Esophagus muscularis mucosa (tissue), 4 donors: ENCODE data around the gene ATE1. TPM values are rescaled to one million over a fixed set of nuclear protein-coding genes. Genes with fewer than 3 reads are reported as not detected.

Source experiments
- DNase-seq: peaks from one replicate; pipeline ENCODE4 v3.0.0-alpha.2; 2017; ENCODE audit errors: extremely low spot score
- H3K27ac ChIP-seq, 4 donors: fragments of 200-600 bp; sonication (generic); replicated peaks in 1 of 4; 1 replicate in 3 of 4; 2 replicates in 1 of 4; pipeline ENCODE4 v1.5.1; 2016 to 2019; ENCODE audit warnings: mild to moderate bottlenecking in 1 of 4
- H3K27me3 ChIP-seq, 4 donors: fragments of 200-600 bp; sonication (generic); one replicate each; pipeline versions ENCODE4 v1.5.1 to v1.6.0; 2016 to 2019
- H3K36me3 ChIP-seq, 4 donors: fragments of 200-600 bp; sonication (generic); one replicate each; pipeline ENCODE4 v1.5.1; 2016 to 2019
- H3K4me1 ChIP-seq, 4 donors: fragments of 200-600 bp; sonication (generic); one replicate each; pipeline ENCODE4 v1.5.1; 2016 to 2019
- H3K4me3 ChIP-seq, 4 donors: fragments of 200-600 bp; sonication (generic); 1 replicate in 2 of 4; 2 replicates in 2 of 4; pipeline ENCODE4 v1.5.1; 2016 to 2019; ENCODE audit warnings: mild to moderate bottlenecking in 4 of 4, moderate library complexity in 1 of 4
- H3K9me3 ChIP-seq, 4 donors: fragments of 200-600 bp; sonication (generic); 1 replicate in 3 of 4; 2 replicates in 1 of 4; pipeline ENCODE4 v1.5.1; 2016 to 2019
- EP300 ChIP-seq: sonication (generic); formaldehyde crosslinking; IDR thresholded peaks from one replicate; pipeline ENCODE4 v1.6.1; 2017; ENCODE audit warnings: antibody characterized with exemption
- POLR2A ChIP-seq: fragments of 450-650 bp; IDR thresholded peaks from one replicate; pipeline ENCODE4 v1.6.1; 2017; ENCODE audit warnings: antibody characterized with exemption, moderate library complexity, mild to moderate bottlenecking, low read depth
- POLR2AphosphoS5 ChIP-seq, 2 donors: sonication (generic); formaldehyde crosslinking; IDR thresholded peaks; one replicate each; pipeline ENCODE4 v1.6.1; 2017; ENCODE audit warnings: antibody characterized with exemption in 2 of 2
- WGBS: methylation state at CpG from one replicate; pipeline ENCODE4 v1.1.5; 2018; 5-methylcytosine and 5-hydroxymethylcytosine counted together
- intact Hi-C: fragments of 100-400 bp; cut with DNase I; formaldehyde crosslinking; loops from one replicate; pipeline ENCODE4 v1.15.1; 2023
- total RNA-seq, 4 donors: library from RNA; depleted of rRNA; stranded (reverse); fragments of >200 nt; gene quantifications; one replicate each; pipeline versions ENCODE4 v1.1.0 to v1.2.1, GENCODE V29; 2016
- TF ChIP-seq, protein P1 (sequence below), 3 experiments: fragments of 200-600 bp in 2 of 3; fragments of 450-650 bp in 1 of 3; sonication (generic) in 2 of 3; IDR thresholded peaks; one replicate each; pipeline ENCODE4 v1.5.1; 2017 to 2019; ENCODE audit warnings: antibody characterized with exemption in 3 of 3, mild to moderate bottlenecking in 2 of 3, moderate library complexity in 1 of 3

ATE1 gene
- total RNA-seq, 4 donors from 2014 or later, result 27.8 to 29.5 (median 28.4) TPM

DNA sequence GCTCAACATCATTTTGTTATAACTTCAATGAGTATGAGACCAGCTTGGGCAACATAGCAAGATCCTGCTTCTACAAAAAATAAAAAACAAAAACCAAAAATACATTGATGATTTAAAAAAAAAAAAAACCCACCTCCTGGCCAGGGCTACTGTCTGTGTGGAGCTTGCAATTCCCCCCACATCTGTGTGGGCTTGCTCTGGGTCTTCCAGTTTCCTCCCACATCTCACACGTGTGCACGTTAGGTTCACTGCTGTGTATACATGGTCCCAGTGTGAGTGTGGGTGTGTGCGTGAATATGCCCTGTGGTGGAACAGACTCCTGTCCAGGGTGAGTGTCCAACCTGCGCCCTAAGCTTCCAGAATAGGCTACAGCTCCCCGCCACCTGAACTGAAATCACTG, 41.6 kb downstream of the ATE1 start:
- no peak overlapping the region for H3K27ac ChIP-seq
- 92% methylated on average over 5 of the region's 5 CpGs for WGBS
- H3K4me3 ChIP-seq, result no peak overlapping the region
- H3K4me1 ChIP-seq, result peaks cover 0 to 3% (median 1%) of the 10 kb centered on the region in 4 donors
- DNase-seq, result no peak
- peaks cover 7 to 49% (median 25%) of the 10 kb centered on the region in 4 donors for H3K36me3 ChIP-seq
- H3K27me3 ChIP-seq, result no peaks in the 10 kb centered on the region
- H3K9me3 ChIP-seq, result no peaks in the 10 kb centered on the region
- intact Hi-C loops, result loop anchor here (5.0 to 10.0 kb wide), 2 partner anchors 151 to 944 kb away; no protein-coding TSS in a partner anchor
- TF ChIP-seq, protein P1, sequence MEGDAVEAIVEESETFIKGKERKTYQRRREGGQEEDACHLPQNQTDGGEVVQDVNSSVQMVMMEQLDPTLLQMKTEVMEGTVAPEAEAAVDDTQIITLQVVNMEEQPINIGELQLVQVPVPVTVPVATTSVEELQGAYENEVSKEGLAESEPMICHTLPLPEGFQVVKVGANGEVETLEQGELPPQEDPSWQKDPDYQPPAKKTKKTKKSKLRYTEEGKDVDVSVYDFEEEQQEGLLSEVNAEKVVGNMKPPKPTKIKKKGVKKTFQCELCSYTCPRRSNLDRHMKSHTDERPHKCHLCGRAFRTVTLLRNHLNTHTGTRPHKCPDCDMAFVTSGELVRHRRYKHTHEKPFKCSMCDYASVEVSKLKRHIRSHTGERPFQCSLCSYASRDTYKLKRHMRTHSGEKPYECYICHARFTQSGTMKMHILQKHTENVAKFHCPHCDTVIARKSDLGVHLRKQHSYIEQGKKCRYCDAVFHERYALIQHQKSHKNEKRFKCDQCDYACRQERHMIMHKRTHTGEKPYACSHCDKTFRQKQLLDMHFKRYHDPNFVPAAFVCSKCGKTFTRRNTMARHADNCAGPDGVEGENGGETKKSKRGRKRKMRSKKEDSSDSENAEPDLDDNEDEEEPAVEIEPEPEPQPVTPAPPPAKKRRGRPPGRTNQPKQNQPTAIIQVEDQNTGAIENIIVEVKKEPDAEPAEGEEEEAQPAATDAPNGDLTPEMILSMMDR (IDR thresholded peaks at IDR 0.05), result no peak
- no peak for TF ChIP-seq POLR2A
- TF ChIP-seq POLR2AphosphoS5 (IDR thresholded peaks at IDR 0.05), result no peak
- TF ChIP-seq EP300, result no peak

DNA sequence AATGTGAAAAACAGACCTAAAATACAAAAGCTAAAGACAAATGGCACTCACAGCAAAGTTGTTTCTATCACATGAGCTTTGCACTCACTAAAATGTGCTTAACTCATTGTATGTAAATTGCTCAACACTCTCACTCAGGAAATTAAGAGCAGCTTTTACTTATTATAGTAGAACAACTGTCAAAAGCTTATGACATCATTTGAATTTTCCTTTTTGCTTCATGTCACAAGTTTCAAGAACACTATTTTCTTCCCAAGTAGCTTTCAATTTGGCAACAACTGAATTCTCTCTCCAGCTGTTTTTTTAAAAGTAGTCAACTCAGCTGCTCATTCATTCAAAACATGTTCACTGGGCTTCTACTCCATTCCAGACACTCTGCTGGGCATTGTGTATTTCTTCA, 46.9 kb downstream of the ATE1 start:
- intact Hi-C loops, result loop anchor here (10.0 kb wide), 1 partner anchor 146 kb away; no protein-coding TSS in a partner anchor

DNA sequence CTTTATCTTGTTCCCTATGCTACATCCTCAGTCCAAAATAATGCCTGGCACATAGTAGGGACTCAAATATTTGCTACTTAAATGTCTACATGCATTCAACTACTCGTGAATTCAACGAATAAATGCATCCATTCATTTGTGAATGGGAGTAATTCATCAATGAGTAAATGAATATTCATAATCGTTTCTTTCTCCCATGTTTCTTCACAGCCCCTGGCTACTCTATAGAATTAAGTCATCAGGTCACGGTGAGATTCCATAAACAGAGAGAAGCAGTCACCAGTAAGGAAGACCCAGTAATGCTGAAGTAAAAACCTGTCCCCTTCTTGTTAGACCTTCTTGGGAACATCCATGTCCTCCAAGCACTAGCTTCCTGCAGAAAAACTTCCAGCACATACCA, 48.4 kb downstream of the ATE1 start:
- WGBS, result 95% methylated on average over 4 of the region's 4 CpGs
- no peaks in the 10 kb centered on the region for H3K27me3 ChIP-seq
- intact Hi-C loops, result no loop called here

More for the DNA sequence above, 46.9 kb downstream of the ATE1 start:
- Histone ChIP-seq H3K27me3 (no peaks in the 10 kb centered on the region), H3K36me3 (peaks cover 3 to 30% (median 21%) of the 10 kb centered on the region in 4 donors), H3K9me3 (no peaks in the 10 kb centered on the region), H3K4me1 (peaks cover 0 to 9% (median 0%) of the 10 kb centered on the region in 4 donors), H3K4me3 (no peak overlapping the region), H3K27ac (no peak overlapping the region)
- DNase-seq, result no peak
- TF ChIP-seq POLR2AphosphoS5 (IDR thresholded peaks at IDR 0.05) (no peak), EP300 (no peak), POLR2A (no peak)
- TF ChIP-seq, protein P1 (IDR thresholded peaks at IDR 0.05), result no peak

DNA sequence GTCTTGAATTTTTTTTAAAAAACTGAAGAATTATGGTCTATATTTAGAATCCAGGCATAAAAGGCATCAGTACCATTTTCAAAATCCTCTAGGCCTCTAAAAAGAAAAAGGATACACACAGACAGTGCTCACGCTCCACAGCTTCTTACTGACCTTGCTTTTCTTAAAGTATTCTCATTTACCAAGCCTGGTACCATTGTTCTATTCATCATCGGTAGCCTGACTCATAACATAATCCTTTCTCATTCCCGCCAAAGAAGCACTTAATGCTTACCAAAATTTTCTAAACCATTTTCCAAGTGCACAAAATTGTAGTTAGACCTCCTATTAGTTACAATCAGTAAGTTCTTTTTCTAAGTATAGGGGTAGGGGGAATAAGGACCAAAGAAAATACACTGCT, 54.6 kb downstream of the ATE1 start:
- DNase-seq, result no peak
- TF ChIP-seq EP300 (no peak), POLR2AphosphoS5 (IDR thresholded peaks at IDR 0.05) (no peak), POLR2A (no peak)
- TF ChIP-seq, protein P1 (IDR thresholded peaks at IDR 0.05), result no peak
- Histone ChIP-seq H3K4me1 (no peaks in the 10 kb centered on the region), H3K27ac (no peak overlapping the region), H3K9me3 (no peaks in the 10 kb centered on the region), H3K27me3 (no peaks in the 10 kb centered on the region), H3K36me3 (peaks cover 0 to 19% (median 17%) of the 10 kb centered on the region in 4 donors), H3K4me3 (no peak overlapping the region)
- WGBS, result 90% methylated on average over 3 of the region's 3 CpGs
- intact Hi-C loops, result no loop called here

More for the DNA sequence above, 48.4 kb downstream of the ATE1 start:
- H3K9me3 ChIP-seq, result no peaks in the 10 kb centered on the region
- H3K4me3 ChIP-seq, result no peak overlapping the region
- peaks cover 0 to 9% (median 0%) of the 10 kb centered on the region in 4 donors for H3K4me1 ChIP-seq
- no peak for DNase-seq
- TF ChIP-seq EP300 (no peak), POLR2AphosphoS5 (IDR thresholded peaks at IDR 0.05) (no peak)
- H3K27ac ChIP-seq, result no peak overlapping the region
- peaks cover 3 to 28% (median 16%) of the 10 kb centered on the region in 4 donors for H3K36me3 ChIP-seq

DNA sequence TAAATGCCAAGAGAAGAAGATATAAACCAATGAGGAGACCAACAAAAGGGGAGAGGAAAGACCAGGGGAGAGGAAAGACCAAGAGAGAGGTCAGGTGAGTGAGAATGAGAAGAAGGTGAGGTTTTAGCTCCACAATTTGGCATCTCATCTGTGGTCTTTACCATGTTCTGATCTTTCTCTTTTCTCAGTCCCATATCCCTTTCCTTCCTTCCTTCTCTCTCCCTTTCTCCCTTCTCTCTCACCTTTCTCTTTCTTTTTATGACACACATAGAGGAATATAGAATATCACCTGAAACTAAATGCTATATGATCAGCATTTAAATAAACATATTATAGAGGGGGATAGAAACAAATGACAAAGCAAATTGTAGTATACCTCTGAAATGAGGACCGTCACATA, 57.4 kb downstream of the ATE1 start:
- DNase-seq, result no peak
- Histone ChIP-seq H3K27ac (no peak overlapping the region), H3K9me3 (no peaks in the 10 kb centered on the region), H3K27me3 (no peaks in the 10 kb centered on the region), H3K4me1 (no peaks in the 10 kb centered on the region), H3K4me3 (no peak overlapping the region), H3K36me3 (peaks cover 0 to 26% (median 17%) of the 10 kb centered on the region in 4 donors)
- WGBS, result 100% methylated on average over 1 of the region's 1 CpG
- intact Hi-C loops, result no loop called here
- TF ChIP-seq, protein P1 (IDR thresholded peaks at IDR 0.05), result no peak
- no peak for TF ChIP-seq EP300
- no peak for TF ChIP-seq POLR2A
- TF ChIP-seq POLR2AphosphoS5 (IDR thresholded peaks at IDR 0.05), result no peak
